Measurements from ENCODE around the gene VAV3. TPM values are rescaled to one million over a fixed set of nuclear protein-coding genes. Genes with fewer than 3 reads are reported as not detected.

VAV3 gene
- total RNA-seq, 1 donor from 2014 or later, result 2.5 TPM

- intact Hi-C loops (cut with micrococcal nuclease), result no loop called here
Measured at GRCh38 chr1:107599220-107599619, 365.8 kb downstream of the VAV3 start.

DNA sequence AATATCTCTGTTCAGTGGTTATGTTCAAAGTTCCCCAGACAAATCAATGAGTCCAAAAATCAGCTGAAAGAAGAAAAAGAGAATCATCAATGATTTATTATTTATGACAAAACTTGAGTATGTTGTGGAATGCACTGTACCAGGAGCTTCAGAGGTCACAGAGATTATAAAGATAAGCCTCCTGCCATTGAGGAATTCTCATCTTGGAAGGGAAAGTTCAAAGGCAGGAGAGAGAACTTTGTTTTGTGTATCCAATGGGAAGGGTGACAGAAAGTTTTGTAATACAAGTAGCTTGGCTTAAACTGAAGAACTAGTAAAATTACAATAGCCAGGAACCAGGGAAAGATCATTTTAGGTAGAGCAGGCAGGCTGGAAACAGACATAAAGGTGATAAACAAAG is 367.7 kb downstream of the VAV3 start:
- intact Hi-C loops (cut with micrococcal nuclease), result no loop called here

DNA sequence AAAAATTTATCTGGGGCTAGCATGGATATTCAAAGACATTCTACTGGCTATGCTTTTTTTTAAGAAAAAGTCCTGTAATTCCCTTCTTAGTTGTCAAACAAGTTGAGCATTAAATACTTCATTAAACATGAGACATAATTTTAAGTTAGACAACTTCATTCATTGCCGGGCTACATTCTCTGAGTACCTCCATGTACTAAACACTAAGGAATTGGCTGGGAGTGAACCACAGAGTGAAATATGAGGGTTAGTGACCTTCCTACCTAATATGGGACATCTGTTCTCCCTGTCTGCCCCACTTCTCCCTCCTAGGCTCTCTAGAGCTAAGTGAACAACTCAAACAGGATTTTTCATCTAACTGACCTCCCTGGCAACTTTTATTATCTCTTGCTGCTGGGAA is 370.4 kb downstream of the VAV3 start:
- intact Hi-C loops (cut with micrococcal nuclease), result no loop called here

- intact Hi-C loops (cut with micrococcal nuclease), result no loop called here
Measured at GRCh38 chr1:107593501-107594209, 371.3 kb downstream of the VAV3 start.

GRCh38 chr1:107590900-107591622 is 373.9 kb downstream of the VAV3 start:
- intact Hi-C loops (cut with micrococcal nuclease), result no loop called here

GRCh38 chr1:107590087-107590486 is 374.9 kb downstream of the VAV3 start:
- intact Hi-C loops (cut with micrococcal nuclease), result no loop called here

- intact Hi-C loops (cut with micrococcal nuclease), result no loop called here
Measured at GRCh38 chr1:107588321-107588720, 376.7 kb downstream of the VAV3 start.

DNA sequence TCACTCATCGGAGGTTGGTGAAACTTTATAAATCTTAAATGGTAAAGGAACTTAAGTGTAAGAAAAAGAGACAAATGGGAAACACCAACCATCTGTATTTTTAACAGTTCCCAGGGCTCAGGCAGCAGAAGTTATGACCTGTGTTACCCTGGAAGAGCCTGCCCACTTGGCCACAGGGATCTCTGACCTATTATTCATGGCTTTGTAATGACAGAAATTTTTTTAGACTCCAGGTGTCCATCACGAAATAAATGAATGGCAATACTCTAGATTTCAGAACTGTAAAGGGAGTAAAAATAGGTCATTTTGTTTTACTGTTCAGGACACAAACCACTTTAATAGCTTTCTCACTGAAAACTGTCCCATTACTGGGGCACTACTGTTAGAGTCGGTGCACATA is 389.8 kb downstream of the VAV3 start:
- intact Hi-C loops (cut with micrococcal nuclease), result no loop called here

- intact Hi-C loops (cut with micrococcal nuclease), result no loop called here
Measured at GRCh38 chr1:107574044-107574443, 390.9 kb downstream of the VAV3 start.

DNA sequence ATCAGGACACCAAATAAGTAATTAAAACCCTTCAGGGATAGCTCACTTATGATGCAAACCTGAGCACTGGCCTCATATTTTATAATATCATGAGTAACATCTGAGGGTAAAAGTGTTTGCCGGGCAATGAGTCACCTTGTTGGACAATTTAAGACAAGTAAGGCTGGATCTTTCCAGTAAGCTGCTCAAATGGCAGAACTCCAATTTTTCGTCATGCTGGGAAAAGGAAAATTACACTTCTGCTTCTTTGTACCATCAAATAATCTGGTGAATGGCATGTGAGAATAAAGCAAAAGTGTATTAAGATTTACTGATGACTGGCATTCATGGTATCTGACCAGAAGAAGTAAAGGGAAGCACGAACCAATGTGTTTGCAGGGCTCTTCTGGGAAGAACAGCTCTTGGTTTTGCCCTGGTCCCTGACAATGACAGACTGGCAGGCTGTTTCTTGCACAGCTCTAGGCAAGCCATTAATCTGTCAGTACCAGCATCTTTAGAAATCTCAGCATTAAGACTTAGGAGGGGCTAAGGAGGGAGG is 392.2 kb downstream of the VAV3 start:
- intact Hi-C loops (cut with micrococcal nuclease), result no loop called here

DNA sequence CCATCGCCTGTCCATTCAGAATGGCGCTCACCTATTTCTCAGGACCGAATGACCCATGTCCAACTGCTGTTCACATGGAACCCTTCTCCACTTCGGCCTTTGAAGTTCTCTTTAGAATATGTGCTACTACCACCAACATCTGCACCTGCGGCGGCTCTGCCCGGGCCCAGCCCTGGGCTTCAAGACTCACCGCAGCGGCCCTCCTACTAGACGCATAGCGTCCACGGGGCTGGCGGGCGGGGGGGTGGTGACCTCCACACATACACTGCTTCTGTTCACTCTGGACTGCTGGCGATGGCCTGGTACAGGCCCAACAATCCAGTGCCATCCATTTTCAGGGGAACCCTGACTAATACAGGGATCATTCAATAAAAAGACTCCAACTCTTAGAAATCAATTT is 394.2 kb downstream of the VAV3 start:
- intact Hi-C loops (cut with micrococcal nuclease), result no loop called here

GRCh38 chr1:107563441-107563840 is 401.5 kb downstream of the VAV3 start:
- intact Hi-C loops (cut with micrococcal nuclease), result no loop called here

DNA sequence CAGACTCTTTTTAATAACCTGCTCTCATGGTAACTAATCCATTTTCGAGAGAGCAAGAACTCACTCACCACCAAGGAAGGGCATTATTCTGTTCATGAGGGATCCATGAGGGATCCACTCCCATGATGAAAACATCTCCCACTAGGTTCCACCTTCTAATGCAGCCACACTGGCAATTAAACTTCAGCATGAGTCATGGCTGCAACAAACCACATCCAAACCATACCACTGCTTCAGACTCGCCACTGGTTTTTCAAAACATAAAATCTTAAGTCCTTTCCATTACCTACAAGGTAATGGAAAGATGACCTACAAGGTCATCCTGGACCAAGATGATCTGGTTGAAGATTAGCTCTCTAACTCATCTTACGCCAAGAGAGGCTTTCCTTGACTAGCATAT is 405.1 kb downstream of the VAV3 start:
- intact Hi-C loops (cut with micrococcal nuclease), result no loop called here

GRCh38 chr1:107557095-107557494 is 407.9 kb downstream of the VAV3 start:
- intact Hi-C loops (cut with micrococcal nuclease), result no loop called here

GRCh38 chr1:107555578-107555977 is 409.4 kb downstream of the VAV3 start:
- intact Hi-C loops (cut with micrococcal nuclease), result no loop called here

DNA sequence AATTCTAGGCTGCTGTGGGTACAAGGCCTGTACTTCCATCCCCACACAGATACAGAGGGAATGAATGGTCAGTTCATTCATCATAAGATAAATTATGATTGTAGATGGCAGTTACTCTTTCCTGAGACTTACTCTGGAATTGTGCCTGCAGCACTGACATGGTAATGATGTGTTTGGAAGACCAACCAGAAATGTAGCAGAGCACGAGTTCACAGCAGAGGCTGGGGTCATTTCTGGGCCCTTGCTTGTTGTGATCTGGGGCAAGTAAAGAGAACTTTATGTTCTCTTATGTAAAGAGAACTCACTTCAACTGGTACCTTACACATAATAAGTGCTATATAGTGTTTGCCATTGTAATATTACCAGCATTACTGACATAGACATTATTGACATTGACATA is 412.2 kb downstream of the VAV3 start:
- intact Hi-C loops (cut with micrococcal nuclease), result no loop called here

GRCh38 chr1:107551456-107551855 is 413.5 kb downstream of the VAV3 start:
- intact Hi-C loops (cut with micrococcal nuclease), result no loop called here

GRCh38 chr1:107550358-107550757 is 414.6 kb downstream of the VAV3 start:
- intact Hi-C loops (cut with micrococcal nuclease), result no loop called here

GRCh38 chr1:107549152-107549810 is 415.7 kb downstream of the VAV3 start:
- intact Hi-C loops (cut with micrococcal nuclease), result no loop called here

DNA sequence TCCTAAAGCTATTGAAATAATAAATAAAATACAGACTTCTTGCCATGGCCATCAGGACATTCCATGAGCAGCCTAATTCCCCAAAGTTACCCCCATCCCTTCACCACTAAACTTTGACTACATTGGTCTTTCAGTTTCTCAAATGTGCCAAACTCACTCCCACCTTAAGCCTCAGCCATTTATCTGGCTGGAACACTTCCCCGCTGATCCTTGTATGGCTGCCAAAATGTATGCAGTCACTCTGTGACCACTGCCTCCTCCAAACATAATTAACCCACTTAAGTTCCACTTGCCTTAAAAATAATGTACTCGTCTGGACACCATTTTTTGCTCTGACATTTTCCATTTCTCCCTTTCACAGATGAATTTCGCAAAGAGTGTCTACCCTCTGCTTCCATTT is 416.7 kb downstream of the VAV3 start:
- intact Hi-C loops (cut with micrococcal nuclease), result no loop called here

GRCh38 chr1:107547363-107548155 is 417.4 kb downstream of the VAV3 start:
- intact Hi-C loops (cut with micrococcal nuclease), result no loop called here
